BLaER1 treated with 17β-estradiol and CSF1 and Interleukin-3, amounts not matched to agents 10 nM and 100 nM (cell line): Measurements from ENCODE around the gene PLA2G4A.

ENCODE experiments used
- H3K27ac ChIP-seq, 11 experiments: shearing (Covaris generic); formaldehyde crosslinking; 2 replicates each; pipeline ENCODE4 v1.8.1; 2022
- H3K27me3 ChIP-seq, 11 experiments: shearing (Covaris generic); formaldehyde crosslinking; 2 replicates each; pipeline ENCODE4 v1.8.1; 2022
- H3K36me3 ChIP-seq, 11 experiments: shearing (Covaris generic); formaldehyde crosslinking; 2 replicates each; pipeline ENCODE4 v1.8.1; 2022
- H3K4me1 ChIP-seq, 10 experiments: shearing (Covaris generic); formaldehyde crosslinking; 2 replicates each; pipeline ENCODE4 v1.8.1; 2022
- H3K4me2 ChIP-seq, 11 experiments: shearing (Covaris generic); formaldehyde crosslinking; 2 replicates each; pipeline ENCODE4 v1.8.1; 2022
- H3K4me3 ChIP-seq, 10 experiments: shearing (Covaris generic); formaldehyde crosslinking; 2 replicates each; pipeline ENCODE4 v1.8.1; 2022
- H3K9ac ChIP-seq, 11 experiments: shearing (Covaris generic); formaldehyde crosslinking; 2 replicates each; pipeline ENCODE4 v1.8.1; 2022
- H3K9me3 ChIP-seq, 11 experiments: shearing (Covaris generic); formaldehyde crosslinking; replicated peaks in 1 of 11; 2 replicates each; pipeline ENCODE4 v1.8.1; 2022
- H4K20me1 ChIP-seq, 11 experiments: shearing (Covaris generic); formaldehyde crosslinking; 2 replicates each; pipeline ENCODE4 v1.8.1; 2022
- Cebpa-rat ChIP-seq, 11 experiments: shearing (Covaris generic); IDR thresholded peaks; 2 replicates each; pipeline ENCODE4 v1.8.1; 2022

PLA2G4A gene

GRCh38 chr1:186999506-186999905 lies 170.8 kb downstream of the PLA2G4A start:
- peaks cover 0 to 5% (median 0%) of the 10 kb centered on the region in 10 experiments; a peak in 1 of 20 replicates for H3K4me1 ChIP-seq

DNA sequence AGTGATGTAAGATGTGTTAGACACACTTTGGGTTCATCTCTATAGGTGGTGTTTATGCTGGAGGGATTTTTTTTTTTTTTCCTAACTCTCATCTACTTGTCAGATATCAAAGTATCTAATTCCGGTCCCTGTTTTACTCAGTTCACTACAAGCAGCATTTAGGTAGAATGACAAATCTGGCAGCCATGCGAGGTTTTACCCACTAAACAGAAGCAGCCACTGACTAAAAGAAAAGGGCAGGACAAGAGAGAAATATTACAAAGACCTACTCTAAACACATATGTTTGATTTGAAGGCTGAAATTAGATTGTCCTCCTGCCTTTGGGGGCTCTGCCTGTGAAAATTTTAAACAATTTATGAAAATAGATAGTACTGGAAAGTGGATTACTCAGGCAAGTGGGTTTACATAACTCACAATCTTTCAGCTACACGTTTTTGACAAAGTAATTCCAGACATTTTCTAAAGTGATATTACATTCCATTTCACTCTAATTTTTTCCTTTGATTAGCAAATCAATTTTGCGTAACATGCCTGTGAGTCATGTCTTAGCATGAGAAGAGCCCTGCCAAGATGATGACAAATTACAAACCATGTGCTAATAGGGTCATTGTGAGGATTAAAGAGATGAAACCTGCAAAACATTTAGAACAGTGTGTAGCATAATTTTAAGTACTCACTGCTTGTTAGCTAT lies 172.6 kb downstream of the PLA2G4A start:
- Histone ChIP-seq H3K4me2 (0 out of 22 replicates have a peak overlapping the region, but pooled peaks of 1 of the 11 experiments have one; percentile 5), H3K9ac (no peak overlapping the region), H3K27me3 (no peaks in the 10 kb centered on the region), H4K20me1 (no peaks in the 10 kb centered on the region), H3K9me3 (peaks cover 2 to 5% (median 4%) of the 10 kb centered on the region in 11 experiments; a peak in 17 of 22 replicates), H3K36me3 (no peaks in the 10 kb centered on the region), H3K27ac (no peak overlapping the region), H3K4me1 (peaks cover 0 to 5% (median 0%) of the 10 kb centered on the region in 10 experiments; a peak in 1 of 20 replicates), H3K4me3 (no peak overlapping the region)
- no peak for TF ChIP-seq Cebpa-rat (IDR thresholded peaks at IDR 0.05)

More at GRCh38 chr1:186999506-186999905, 170.8 kb downstream of the PLA2G4A start:
- no peak overlapping the region for H3K27ac ChIP-seq
- H3K36me3 ChIP-seq: no peaks in the 10 kb centered on the region
- H3K27me3 ChIP-seq: no peaks in the 10 kb centered on the region
- no peak overlapping the region for H3K9ac ChIP-seq
- H3K4me2 ChIP-seq: no peak overlapping the region
- no peak overlapping the region for H3K4me3 ChIP-seq
- TF ChIP-seq Cebpa-rat (IDR thresholded peaks at IDR 0.05): no peak
- H3K9me3 ChIP-seq: no peaks in the 10 kb centered on the region
- H4K20me1 ChIP-seq: no peaks in the 10 kb centered on the region

DNA sequence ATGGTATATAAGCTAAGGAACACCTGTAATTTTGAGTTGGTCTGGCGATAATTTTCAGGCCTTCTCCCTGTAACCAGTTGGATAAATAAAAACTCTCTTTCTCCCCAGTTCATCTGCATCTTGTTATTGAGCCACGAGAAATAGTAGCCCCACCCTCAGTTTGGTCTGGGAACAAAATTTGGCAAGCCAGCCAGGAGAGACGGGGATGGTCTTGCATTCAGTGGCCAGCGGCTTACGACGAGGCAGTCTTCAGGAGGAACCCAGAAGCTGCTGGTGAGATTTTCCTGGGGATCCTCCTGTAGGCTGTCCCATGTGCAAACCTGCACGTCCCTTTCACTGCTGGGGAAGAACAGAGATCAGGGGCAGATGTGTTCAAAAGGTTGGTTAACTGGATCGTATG lies 174.6 kb downstream of the PLA2G4A start:
- H3K4me3 ChIP-seq: no peak overlapping the region
- H3K27ac ChIP-seq: no peak overlapping the region
- no peaks in the 10 kb centered on the region for H3K27me3 ChIP-seq
- peaks cover 0 to 5% (median 0%) of the 10 kb centered on the region in 10 experiments; a peak in 1 of 20 replicates for H3K4me1 ChIP-seq
- no peaks in the 10 kb centered on the region for H3K36me3 ChIP-seq
- no peak for TF ChIP-seq Cebpa-rat (IDR thresholded peaks at IDR 0.05)
- no peak overlapping the region for H3K9ac ChIP-seq
- no peak overlapping the region for H3K4me2 ChIP-seq
- H4K20me1 ChIP-seq: no peaks in the 10 kb centered on the region
- H3K9me3 ChIP-seq: peaks cover 21 to 25% (median 24%) of the 10 kb centered on the region in 11 experiments

DNA sequence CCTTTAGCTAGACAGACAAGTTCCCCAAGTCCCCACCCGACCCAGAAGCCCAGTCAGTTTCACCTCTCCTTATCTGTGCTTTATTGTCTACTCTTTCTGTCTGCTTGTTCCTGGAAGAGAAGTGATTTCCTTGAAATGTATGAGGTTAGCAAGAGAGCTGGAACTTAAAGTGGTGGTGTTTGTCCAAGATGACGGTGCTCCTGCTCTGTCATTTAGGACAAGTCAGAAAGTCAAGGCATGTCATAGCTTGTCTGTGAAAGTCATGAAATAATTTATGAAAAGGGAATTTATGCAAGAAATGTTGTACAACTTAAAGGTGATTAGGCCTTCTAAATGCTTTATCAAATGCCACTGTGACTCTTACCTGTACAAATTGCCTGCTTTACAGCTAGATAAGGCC lies 178.1 kb downstream of the PLA2G4A start:
- no peak overlapping the region for H3K4me2 ChIP-seq
- no peak for TF ChIP-seq Cebpa-rat (IDR thresholded peaks at IDR 0.05)
- no peaks in the 10 kb centered on the region for H3K36me3 ChIP-seq
- H3K4me3 ChIP-seq: no peak overlapping the region
- H3K27ac ChIP-seq: no peak overlapping the region
- peaks cover 26 to 40% (median 34%) of the 10 kb centered on the region in 11 experiments for H3K9me3 ChIP-seq
- no peaks in the 10 kb centered on the region for H3K27me3 ChIP-seq
- no peaks in the 10 kb centered on the region for H4K20me1 ChIP-seq
- H3K4me1 ChIP-seq: 0 out of 20 replicates have a peak, but pooled peaks cover 0 to under 1% (median 0%) of the 10 kb centered on the region in 10 experiments
- H3K9ac ChIP-seq: no peak overlapping the region

DNA sequence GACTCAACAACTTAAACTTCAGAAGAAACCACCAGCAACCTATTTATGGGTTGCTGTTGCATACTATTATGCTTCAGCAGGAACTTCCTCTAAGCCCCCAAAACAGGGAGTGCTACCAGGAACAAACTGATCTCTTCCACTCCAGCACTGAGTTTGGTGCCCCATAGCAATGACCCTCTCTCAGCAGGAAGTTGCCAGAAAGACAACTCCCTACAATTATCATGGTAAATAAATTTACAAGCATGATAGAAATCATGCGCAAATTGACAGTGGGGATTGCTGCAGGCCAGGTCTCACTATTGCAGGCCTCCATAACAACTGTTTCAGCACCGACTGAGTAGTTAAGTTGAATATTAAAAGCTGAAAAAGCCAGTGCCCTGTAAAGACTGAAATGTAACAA lies 180.6 kb downstream of the PLA2G4A start:
- Histone ChIP-seq H3K27ac (no peak overlapping the region), H3K9ac (no peak overlapping the region), H3K4me3 (no peak overlapping the region), H3K4me2 (no peak overlapping the region), H3K36me3 (no peaks in the 10 kb centered on the region), H3K9me3 (peaks cover 26 to 40% (median 34%) of the 10 kb centered on the region in 11 experiments), H4K20me1 (no peaks in the 10 kb centered on the region), H3K27me3 (no peaks in the 10 kb centered on the region), H3K4me1 (no peaks in the 10 kb centered on the region)
- TF ChIP-seq Cebpa-rat (IDR thresholded peaks at IDR 0.05): no peak

DNA sequence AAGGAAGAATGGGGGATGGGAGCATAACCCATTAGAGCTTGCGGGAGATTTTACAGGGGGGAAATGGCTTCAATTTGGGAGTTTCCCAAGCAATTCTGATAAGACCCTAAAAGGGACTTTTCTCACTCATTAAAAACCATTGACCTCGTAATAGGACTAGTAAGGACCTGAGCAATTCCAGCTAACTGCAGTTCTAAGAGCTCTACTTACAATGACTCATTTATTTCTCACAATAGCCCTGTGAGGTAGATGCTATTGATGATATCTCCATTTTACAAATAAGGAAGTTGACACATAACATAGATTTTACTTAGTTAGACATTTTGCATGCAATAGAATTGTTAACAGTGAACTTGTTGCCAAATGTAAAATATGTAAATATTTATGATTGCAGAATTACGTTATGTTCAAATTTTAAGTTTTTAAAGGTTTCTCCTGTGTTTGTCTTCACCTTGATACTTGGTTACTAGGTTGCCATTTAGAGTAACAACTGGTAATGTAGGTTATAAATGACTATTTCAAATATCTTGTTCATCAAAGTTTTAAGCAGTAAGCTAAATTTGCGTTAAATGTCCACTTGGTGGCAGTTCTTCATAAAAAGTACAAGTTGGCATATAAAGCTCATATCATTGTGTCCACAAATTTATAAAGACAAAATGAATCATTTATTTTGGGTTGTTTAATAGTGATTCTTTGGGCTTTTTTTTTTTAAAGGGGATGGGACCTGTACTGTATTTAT lies 182.0 kb downstream of the PLA2G4A start:
- no peaks in the 10 kb centered on the region for H3K4me1 ChIP-seq
- H3K4me3 ChIP-seq: no peak overlapping the region
- H3K9me3 ChIP-seq: peaks cover 26 to 40% (median 34%) of the 10 kb centered on the region in 11 experiments
- H3K9ac ChIP-seq: no peak overlapping the region
- no peak for TF ChIP-seq Cebpa-rat (IDR thresholded peaks at IDR 0.05)
- H4K20me1 ChIP-seq: no peaks in the 10 kb centered on the region
- no peak overlapping the region for H3K4me2 ChIP-seq
- H3K36me3 ChIP-seq: no peaks in the 10 kb centered on the region
- H3K27ac ChIP-seq: no peak overlapping the region
- no peaks in the 10 kb centered on the region for H3K27me3 ChIP-seq

DNA sequence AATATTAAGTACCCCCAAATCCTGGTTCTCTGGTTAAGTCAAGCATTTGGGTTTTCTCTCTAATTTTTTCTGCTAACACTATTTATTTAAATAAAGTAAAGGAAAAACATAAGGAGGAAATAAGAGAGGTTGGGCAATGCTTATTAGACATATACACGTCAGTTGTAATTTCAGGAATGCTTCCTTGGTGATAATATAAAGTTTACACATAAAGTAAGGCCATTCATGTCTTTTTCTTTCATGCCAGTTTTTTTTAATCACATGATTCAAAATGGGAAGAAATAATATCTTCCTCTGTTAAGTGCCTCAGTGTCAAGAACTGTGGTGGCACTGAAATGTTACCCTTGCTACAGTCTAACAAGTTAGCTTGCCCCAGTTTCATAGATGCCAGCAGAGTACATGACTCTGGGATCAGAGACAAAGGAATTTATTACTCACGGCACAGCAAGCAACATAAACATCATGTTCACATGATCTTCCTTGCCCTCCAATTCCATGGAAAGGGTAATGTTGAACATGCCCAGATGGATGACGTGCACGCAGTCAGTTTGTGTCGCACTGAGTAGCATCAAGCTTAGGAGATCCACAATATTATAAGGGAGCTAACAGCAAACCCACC lies 184.9 kb downstream of the PLA2G4A start:
- no peak for TF ChIP-seq Cebpa-rat (IDR thresholded peaks at IDR 0.05)
- H3K36me3 ChIP-seq: no peaks in the 10 kb centered on the region
- no peak overlapping the region for H3K4me3 ChIP-seq
- no peaks in the 10 kb centered on the region for H3K27me3 ChIP-seq
- H3K9ac ChIP-seq: no peak overlapping the region
- H3K9me3 ChIP-seq: peaks cover 1 to 12% (median 7%) of the 10 kb centered on the region in 11 experiments; a peak in 18 of 22 replicates
- no peaks in the 10 kb centered on the region for H4K20me1 ChIP-seq
- no peaks in the 10 kb centered on the region for H3K4me1 ChIP-seq
- H3K27ac ChIP-seq: no peak overlapping the region
- H3K4me2 ChIP-seq: no peak overlapping the region

GRCh38 chr1:187018291-187018690 lies 189.5 kb downstream of the PLA2G4A start:
- Histone ChIP-seq H3K27ac (no peak overlapping the region), H4K20me1 (no peaks in the 10 kb centered on the region), H3K4me3 (no peak overlapping the region), H3K9ac (no peak overlapping the region), H3K27me3 (no peaks in the 10 kb centered on the region), H3K4me1 (no peaks in the 10 kb centered on the region), H3K9me3 (peaks cover 0 to 13% (median 5%) of the 10 kb centered on the region in 11 experiments; a peak in 8 of 22 replicates), H3K4me2 (no peak overlapping the region), H3K36me3 (no peaks in the 10 kb centered on the region)
- no peak for TF ChIP-seq Cebpa-rat (IDR thresholded peaks at IDR 0.05)

DNA sequence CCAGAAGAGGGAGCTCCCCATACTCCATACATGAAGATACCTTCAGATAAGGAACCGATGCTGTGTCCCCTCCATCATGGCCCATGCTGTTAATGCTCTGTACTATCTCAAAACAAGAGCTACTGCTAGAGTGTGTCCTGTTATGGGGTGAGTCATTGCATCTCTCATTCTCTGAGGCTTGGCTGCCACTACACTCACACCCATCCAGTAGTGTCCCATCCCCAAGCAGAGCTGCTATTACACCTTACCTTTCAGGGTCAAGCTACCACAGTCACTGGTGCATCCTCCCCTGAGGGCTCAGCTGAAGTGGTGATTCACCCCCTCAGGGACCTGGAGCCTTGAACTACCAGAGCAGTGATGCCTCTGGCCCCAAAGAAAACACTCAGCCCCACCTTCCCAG lies 198.5 kb downstream of the PLA2G4A start:
- TF ChIP-seq Cebpa-rat (IDR thresholded peaks at IDR 0.05): no peak
- H3K9ac ChIP-seq: no peak overlapping the region
- H4K20me1 ChIP-seq: no peaks in the 10 kb centered on the region
- H3K4me2 ChIP-seq: no peak overlapping the region
- no peaks in the 10 kb centered on the region for H3K27me3 ChIP-seq
- peaks cover 15 to 28% (median 23%) of the 10 kb centered on the region in 11 experiments for H3K9me3 ChIP-seq
- no peaks in the 10 kb centered on the region for H3K36me3 ChIP-seq
- no peaks in the 10 kb centered on the region for H3K4me1 ChIP-seq
- no peak overlapping the region for H3K27ac ChIP-seq
- H3K4me3 ChIP-seq: no peak overlapping the region
